NCI-H1694 (cell line): ENCODE data around the gene NVL.
A peak's percentile ranks its signal among the peaks of the same experiment; 100 is the strongest.

ENCODE experiments used
- DNase-seq: peaks from one replicate; lab custom pipeline; 2025; lab: John Stamatoyannopoulos, UW

Gene NVL

GRCh38 chr1:224193319-224193966, 136.5 kb downstream of the NVL start:
- DNase-seq: no peak

- DNase-seq: no peak
These were observed 137.7 kb downstream of the NVL start for GRCh38 chr1:224192082-224192788.

GRCh38 chr1:224189561-224189960, 140.4 kb downstream of the NVL start:
- no peak for DNase-seq

GRCh38 chr1:224188286-224188685, 141.7 kb downstream of the NVL start:
- no peak for DNase-seq

GRCh38 chr1:224185208-224185607, 144.8 kb downstream of the NVL start:
- DNase-seq: no peak

- DNase-seq: peak; percentile 59
These were observed 146.2 kb downstream of the NVL start for GRCh38 chr1:224183591-224184312.

- peak; percentile 70 for DNase-seq
These were observed 146.9 kb downstream of the NVL start, which contains the start of gene DEGS1 for GRCh38 chr1:224182866-224183590. DEGS1 (plus strand) TSS chr1:224183240; CDS start chr1:224183337, 97 bp downstream.

- no peak for DNase-seq
These were observed 147.7 kb downstream of the NVL start for GRCh38 chr1:224182057-224182865.

GRCh38 chr1:224181453-224181810, 148.5 kb downstream of the NVL start:
- no peak for DNase-seq

- no peak for DNase-seq
These were observed 149.1 kb downstream of the NVL start for GRCh38 chr1:224180783-224181452.

GRCh38 chr1:224178894-224179293, 151.1 kb downstream of the NVL start:
- no peak for DNase-seq

GRCh38 chr1:224177356-224177999, 152.5 kb downstream of the NVL start:
- DNase-seq: no peak
